GM23338 (cell line): ENCODE results near the gene KIAA1671. TPM values are rescaled to one million over a fixed set of nuclear protein-coding genes. Genes with fewer than 3 reads are reported as not detected.

Experiments used
- ATAC-seq: fragments of 200-7000 bp; cut with Tn5 transposase; 3 replicates; pipeline ENCODE4 v1.9.1; 2020
- DNase-seq: peaks from one replicate; pipeline ENCODE4 v3.0.0-alpha.2; 2015; ENCODE audit warnings: low spot score
- H2AFZ ChIP-seq: fragments of 200-600 bp; sonication (generic); 2 replicates; pipeline ENCODE4 v1.8.0; 2016; ENCODE audit warnings: antibody characterized with exemption, mild to moderate bottlenecking, moderate library complexity
- H3F3A ChIP-seq: fragments of 200-600 bp; sonication (generic); replicated peaks from 2 replicates; pipeline ENCODE4 v1.8.0; 2017; ENCODE audit warnings: antibody characterized with exemption, mixed run types, low read depth
- H3K27ac ChIP-seq: fragments of 200-600 bp; sonication (generic); 2 replicates; pipeline ENCODE4 v1.6.1; 2016; ENCODE audit warnings: low read depth
- H3K27me3 ChIP-seq: fragments of 200-600 bp; sonication (generic); 2 replicates; pipeline ENCODE4 v1.8.0; 2016; ENCODE audit warnings: mild to moderate bottlenecking, mixed run types, moderate library complexity; ENCODE audit not compliant: insufficient read depth
- H3K36me3 ChIP-seq: fragments of 200-600 bp; sonication (generic); 2 replicates; pipeline ENCODE4 v1.8.0; 2016; ENCODE audit warnings: mild to moderate bottlenecking; ENCODE audit not compliant: insufficient read depth
- H3K4me1 ChIP-seq: fragments of 200-600 bp; sonication (generic); 2 replicates; pipeline ENCODE4 v1.8.0; 2016; ENCODE audit warnings: mild to moderate bottlenecking, moderate library complexity; ENCODE audit not compliant: insufficient read depth
- H3K4me2 ChIP-seq: fragments of 200-600 bp; sonication (generic); 2 replicates; pipeline ENCODE4 v1.7.1; 2017; ENCODE audit warnings: mixed run types
- H3K4me3 ChIP-seq: fragments of 200-600 bp; sonication (generic); 2 replicates; pipeline ENCODE4 v1.6.1; 2016; ENCODE audit warnings: mixed run types
- H3K79me2 ChIP-seq: fragments of 200-600 bp; sonication (generic); replicated peaks from 2 replicates; pipeline ENCODE4 v1.8.0; 2017; ENCODE audit warnings: mild to moderate bottlenecking; ENCODE audit not compliant: insufficient read depth
- H3K9me2 ChIP-seq: fragments of 200-600 bp; sonication (generic); 2 replicates; pipeline ENCODE4 v1.8.0; 2017; ENCODE audit not compliant: insufficient read depth
- H4K20me1 ChIP-seq: fragments of 200-600 bp; sonication (generic); replicated peaks from 2 replicates; pipeline ENCODE4 v1.8.0; 2017; ENCODE audit warnings: mild to moderate bottlenecking; ENCODE audit not compliant: insufficient read depth
- H3K27ac Mint-ChIP-seq: 2 replicates; pipeline ENCODE4 v1.8.0; 2020; ENCODE audit warnings: inconsistent platforms, mild to moderate bottlenecking, moderate library complexity, mixed read lengths
- H3K27me3 Mint-ChIP-seq: 3 replicates; pipeline ENCODE4 v1.8.0; 2022; ENCODE audit warnings: low read depth, mild to moderate bottlenecking, moderate library complexity, mixed read lengths, inconsistent platforms; ENCODE audit not compliant: insufficient read depth, poor library complexity
- H3K36me3 Mint-ChIP-seq: 3 replicates; pipeline ENCODE4 v1.8.0; 2021; ENCODE audit warnings: low read depth, mild to moderate bottlenecking, inconsistent platforms, moderate library complexity, mixed read lengths
- H3K4me1 Mint-ChIP-seq: 3 replicates; pipeline ENCODE4 v1.8.0; 2020; ENCODE audit warnings: mild to moderate bottlenecking, inconsistent platforms, mixed read lengths
- H3K4me3 Mint-ChIP-seq: 3 replicates; pipeline ENCODE4 v1.8.0; 2021; ENCODE audit warnings: moderate library complexity, mild to moderate bottlenecking, inconsistent platforms, mixed read lengths
- H3K9me3 Mint-ChIP-seq: 3 replicates; pipeline ENCODE4 v1.8.0; 2020; ENCODE audit warnings: moderate library complexity, mild to moderate bottlenecking, inconsistent platforms, mixed read lengths
- CREB1 ChIP-seq: fragments of 250-450 bp; sonication (Bioruptor Pico); IDR thresholded peaks from 2 replicates; pipeline ENCODE4 v1.5.0; 2020; ENCODE audit warnings: low read depth, mild to moderate bottlenecking, moderate library complexity
- CTCF ChIP-seq, 2 experiments: fragments of 200-600 bp in 1 of 2; sonication (generic) in 1 of 2; conservative IDR thresholded peaks; 2 replicates each; pipeline versions ENCODE4 v1.5.1 to v1.6.1; 2016 to 2017; ENCODE audit warnings: antibody characterized with exemption in 2 of 2, low read depth in 2 of 2, mild to moderate bottlenecking in 2 of 2, moderate library complexity in 1 of 2
- ETS1 ChIP-seq: IDR thresholded peaks from 2 replicates; pipeline ENCODE4 v1.6.1; 2016; ENCODE audit warnings: antibody characterized with exemption
- EZH2 ChIP-seq: fragments of 200-600 bp; sonication (generic); IDR thresholded peaks from one replicate; pipeline ENCODE4 v1.8.0; 2017; ENCODE audit warnings: antibody characterized with exemption, mild to moderate bottlenecking, low read depth; ENCODE audit not compliant: unreplicated experiment
- JUNB ChIP-seq: IDR thresholded peaks from one replicate; pipeline ENCODE4 v1.6.1; 2016; ENCODE audit warnings: antibody characterized with exemption; ENCODE audit not compliant: unreplicated experiment
- NANOG ChIP-seq: IDR thresholded peaks from 2 replicates; pipeline ENCODE4 v1.6.1; 2016; ENCODE audit warnings: antibody characterized with exemption, borderline replicate concordance
- POLR2AphosphoS5 ChIP-seq: IDR thresholded peaks from 2 replicates; pipeline ENCODE4 v1.6.1; 2016; ENCODE audit warnings: antibody characterized with exemption, low read depth
- STAT1 ChIP-seq: IDR thresholded peaks from one replicate; pipeline ENCODE4 v1.6.1; 2016; ENCODE audit warnings: antibody characterized with exemption; ENCODE audit not compliant: unreplicated experiment
- ZNF114 ChIP-seq: fragments of 250-450 bp; sonication (Bioruptor Pico); IDR thresholded peaks from 2 replicates; pipeline ENCODE4 v1.5.0; 2020; ENCODE audit warnings: mild to moderate bottlenecking, moderate library complexity
- polyA plus RNA-seq: library from polyadenylated mRNA; unstranded; fragments of >200 nt; fragmentation: Nextera tagmentation; extraction: Ambion mirVana; gene quantifications from 2 replicates; pipeline ENCODE4 v1.2.1, GENCODE V29; 2016
- total RNA-seq: library from RNA; depleted of rRNA; stranded (reverse); fragments of >200 nt; shearing (Covaris generic); gene quantifications from 2 replicates; pipeline ENCODE4 v1.2.3, GENCODE V29; 2014
- TF ChIP-seq, protein P1 (sequence below): fragments of 250-450 bp; sonication (Bioruptor Pico); IDR thresholded peaks from 2 replicates; pipeline ENCODE4 v1.5.0; 2020; ENCODE audit warnings: mild to moderate bottlenecking, moderate library complexity

The KIAA1671 gene
- total and polyA plus RNA-seq, 2 experiments from 2014 or later = 6.1 to 27.2 TPM

DNA sequence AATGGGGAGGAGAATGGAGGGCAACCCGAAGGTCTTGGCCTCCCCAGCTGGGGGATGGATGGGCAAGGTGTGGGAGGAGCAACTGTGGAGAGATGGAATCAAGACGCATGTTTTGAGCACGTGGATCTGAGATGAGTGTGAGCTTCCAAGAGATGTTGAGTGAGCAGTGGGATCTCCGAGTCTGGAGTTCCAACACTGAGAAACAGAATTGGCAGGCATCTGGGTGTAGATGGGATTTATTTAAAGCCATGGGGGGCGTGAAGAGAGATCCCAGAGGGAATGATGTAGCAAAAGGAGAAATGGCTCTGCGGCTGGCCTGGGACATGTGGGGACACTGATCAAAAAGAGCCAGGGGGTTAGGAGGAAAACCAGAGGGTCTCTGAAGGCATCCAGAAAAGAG is 95.6 kb downstream of the KIAA1671 start (continued):
- TF ChIP-seq ETS1 (no peak), CTCF (conservative IDR thresholded peaks at IDR 0.05; ENCODE audit: low read depth in 2 of 2) (no peak), EZH2 (no peak), ZNF114 (CRISPR knock-in tag) (no peak), JUNB (no peak)

- H2AFZ ChIP-seq = no peak overlapping the region
- no peak overlapping the region for H3K4me3 ChIP-seq
- DNase-seq (peak; percentile 86), ATAC-seq (peak; percentile 95)
- H3K79me2 ChIP-seq = no peaks in the 10 kb centered on the region
- H3K36me3 ChIP-seq = 0 out of 2 replicates have a peak, but pooled peaks cover 9% of the 10 kb centered on the region
- H3K27me3 ChIP-seq = no peaks in the 10 kb centered on the region
- no peak for TF ChIP-seq NANOG
- no peak for TF ChIP-seq POLR2AphosphoS5
- TF ChIP-seq CTCF (conservative IDR thresholded peaks at IDR 0.05; ENCODE audit: low read depth in 2 of 2) = peak; percentile 94 to 96
- TF ChIP-seq, protein P1, sequence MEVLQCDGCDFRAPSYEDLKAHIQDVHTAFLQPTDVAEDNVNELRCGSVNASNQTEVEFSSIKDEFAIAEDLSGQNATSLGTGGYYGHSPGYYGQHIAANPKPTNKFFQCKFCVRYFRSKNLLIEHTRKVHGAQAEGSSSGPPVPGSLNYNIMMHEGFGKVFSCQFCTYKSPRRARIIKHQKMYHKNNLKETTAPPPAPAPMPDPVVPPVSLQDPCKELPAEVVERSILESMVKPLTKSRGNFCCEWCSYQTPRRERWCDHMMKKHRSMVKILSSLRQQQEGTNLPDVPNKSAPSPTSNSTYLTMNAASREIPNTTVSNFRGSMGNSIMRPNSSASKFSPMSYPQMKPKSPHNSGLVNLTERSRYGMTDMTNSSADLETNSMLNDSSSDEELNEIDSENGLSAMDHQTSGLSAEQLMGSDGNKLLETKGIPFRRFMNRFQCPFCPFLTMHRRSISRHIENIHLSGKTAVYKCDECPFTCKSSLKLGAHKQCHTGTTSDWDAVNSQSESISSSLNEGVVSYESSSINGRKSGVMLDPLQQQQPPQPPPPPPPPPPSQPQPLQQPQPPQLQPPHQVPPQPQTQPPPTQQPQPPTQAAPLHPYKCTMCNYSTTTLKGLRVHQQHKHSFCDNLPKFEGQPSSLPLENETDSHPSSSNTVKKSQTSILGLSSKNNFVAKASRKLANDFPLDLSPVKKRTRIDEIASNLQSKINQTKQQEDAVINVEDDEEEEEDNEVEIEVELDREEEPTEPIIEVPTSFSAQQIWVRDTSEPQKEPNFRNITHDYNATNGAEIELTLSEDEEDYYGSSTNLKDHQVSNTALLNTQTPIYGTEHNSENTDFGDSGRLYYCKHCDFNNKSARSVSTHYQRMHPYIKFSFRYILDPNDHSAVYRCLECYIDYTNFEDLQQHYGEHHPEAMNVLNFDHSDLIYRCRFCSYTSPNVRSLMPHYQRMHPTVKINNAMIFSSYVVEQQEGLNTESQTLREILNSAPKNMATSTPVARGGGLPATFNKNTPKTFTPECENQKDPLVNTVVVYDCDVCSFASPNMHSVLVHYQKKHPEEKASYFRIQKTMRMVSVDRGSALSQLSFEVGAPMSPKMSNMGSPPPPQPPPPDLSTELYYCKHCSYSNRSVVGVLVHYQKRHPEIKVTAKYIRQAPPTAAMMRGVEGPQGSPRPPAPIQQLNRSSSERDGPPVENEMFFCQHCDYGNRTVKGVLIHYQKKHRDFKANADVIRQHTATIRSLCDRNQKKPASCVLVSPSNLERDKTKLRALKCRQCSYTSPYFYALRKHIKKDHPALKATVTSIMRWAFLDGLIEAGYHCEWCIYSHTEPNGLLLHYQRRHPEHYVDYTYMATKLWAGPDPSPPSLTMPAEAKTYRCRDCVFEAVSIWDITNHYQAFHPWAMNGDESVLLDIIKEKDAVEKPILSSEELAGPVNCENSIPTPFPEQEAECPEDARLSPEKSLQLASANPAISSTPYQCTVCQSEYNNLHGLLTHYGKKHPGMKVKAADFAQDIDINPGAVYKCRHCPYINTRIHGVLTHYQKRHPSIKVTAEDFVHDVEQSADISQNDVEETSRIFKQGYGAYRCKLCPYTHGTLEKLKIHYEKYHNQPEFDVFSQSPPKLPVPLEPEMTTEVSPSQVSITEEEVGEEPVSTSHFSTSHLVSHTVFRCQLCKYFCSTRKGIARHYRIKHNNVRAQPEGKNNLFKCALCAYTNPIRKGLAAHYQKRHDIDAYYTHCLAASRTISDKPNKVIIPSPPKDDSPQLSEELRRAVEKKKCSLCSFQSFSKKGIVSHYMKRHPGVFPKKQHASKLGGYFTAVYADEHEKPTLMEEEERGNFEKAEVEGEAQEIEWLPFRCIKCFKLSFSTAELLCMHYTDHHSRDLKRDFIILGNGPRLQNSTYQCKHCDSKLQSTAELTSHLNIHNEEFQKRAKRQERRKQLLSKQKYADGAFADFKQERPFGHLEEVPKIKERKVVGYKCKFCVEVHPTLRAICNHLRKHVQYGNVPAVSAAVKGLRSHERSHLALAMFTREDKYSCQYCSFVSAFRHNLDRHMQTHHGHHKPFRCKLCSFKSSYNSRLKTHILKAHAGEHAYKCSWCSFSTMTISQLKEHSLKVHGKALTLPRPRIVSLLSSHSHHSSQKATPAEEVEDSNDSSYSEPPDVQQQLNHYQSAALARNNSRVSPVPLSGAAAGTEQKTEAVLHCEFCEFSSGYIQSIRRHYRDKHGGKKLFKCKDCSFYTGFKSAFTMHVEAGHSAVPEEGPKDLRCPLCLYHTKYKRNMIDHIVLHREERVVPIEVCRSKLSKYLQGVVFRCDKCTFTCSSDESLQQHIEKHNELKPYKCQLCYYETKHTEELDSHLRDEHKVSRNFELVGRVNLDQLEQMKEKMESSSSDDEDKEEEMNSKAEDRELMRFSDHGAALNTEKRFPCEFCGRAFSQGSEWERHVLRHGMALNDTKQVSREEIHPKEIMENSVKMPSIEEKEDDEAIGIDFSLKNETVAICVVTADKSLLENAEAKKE (CRISPR knock-in tag) = no peak
- TF ChIP-seq STAT1 = no peak
- no peak for TF ChIP-seq CREB1 (CRISPR knock-in tag)
- no peak for TF ChIP-seq ZNF114 (CRISPR knock-in tag)
- no peaks in the 10 kb centered on the region for H3K9me2 ChIP-seq
- no peaks in the 10 kb centered on the region for H3K4me1 ChIP-seq
- peaks cover 2% of the 10 kb centered on the region; the same call in 1 of the 2 replicates for H3F3A ChIP-seq
- no peak overlapping the region for H3K4me3 Mint-ChIP-seq
- peaks cover 17% of the 10 kb centered on the region for H3K9me3 Mint-ChIP-seq
- H3K27ac Mint-ChIP-seq = no peak overlapping the region
- no peaks in the 10 kb centered on the region for H4K20me1 ChIP-seq
- peaks cover 4% of the 10 kb centered on the region; the same call in 2 of the 3 replicates for H3K4me1 Mint-ChIP-seq
- H3K4me2 ChIP-seq = no peak overlapping the region
- H3K27ac ChIP-seq = no peak overlapping the region
- H3K27me3 Mint-ChIP-seq = peaks cover 7% of the 10 kb centered on the region
- H3K36me3 Mint-ChIP-seq = peaks cover 32% of the 10 kb centered on the region
These were observed 96.4 kb downstream of the KIAA1671 start for GRCh38 chr22:25048659-25049647.
